ENCODE data around the gene FAM240B. TPM values are rescaled to one million over a fixed set of nuclear protein-coding genes. Genes with fewer than 3 reads are reported as not detected.

Gene FAM240B
- total RNA-seq, 1 experiment from 2014 or later = not detected

GRCh38 chr9:38744484-38744883 lies 24.6 kb upstream of the FAM240B start:
- BruUV-seq (replicated peaks) = no TSS peak

GRCh38 chr9:38737246-38737645 lies 17.3 kb upstream of the FAM240B start:
- CTCF ChIA-PET = no interaction called here
- Histone ChIP-seq H3K4me1 (replicated peaks; ENCODE audit: insufficient read depth) (no peaks in the 10 kb centered on the region), H3K4me3 (no peak overlapping the region), H3K9me3 (ENCODE audit: insufficient read depth, low read depth) (no peaks in the 10 kb centered on the region), H3K79me2 (ENCODE audit: low read depth) (no peaks in the 10 kb centered on the region), H4K20me1 (ENCODE audit: insufficient read depth) (no peaks in the 10 kb centered on the region), H3K27ac (no peak overlapping the region), H3F3A (ENCODE audit: insufficient read depth, low read depth) (no peaks in the 10 kb centered on the region), H2AFZ (no peak overlapping the region), H3K27me3 (ENCODE audit: insufficient read depth, low read depth) (no peaks in the 10 kb centered on the region), H3K36me3 (ENCODE audit: low read depth) (no peaks in the 10 kb centered on the region), H3K4me2 (no peak overlapping the region), H3K9me2 (ENCODE audit: insufficient read depth) (no peaks in the 10 kb centered on the region)
- intact Hi-C loops (cut with micrococcal nuclease; ENCODE audit: unreplicated experiment) = no loop called here
- DNase-seq = no peak
- BruUV-seq (replicated peaks) = no TSS peak
- POLR2A ChIA-PET (ENCODE audit: unreplicated experiment) = no interaction called here
- no peak for TF ChIP-seq CTCF (conservative IDR thresholded peaks at IDR 0.05)
- TF ChIP-seq EZH2 (IDR thresholded peaks at IDR 0.05; ENCODE audit: low read depth) = no peak

More at GRCh38 chr9:38744484-38744883, 24.6 kb upstream of the FAM240B start:
- no peak overlapping the region for H2AFZ ChIP-seq
- H3K4me1 ChIP-seq (replicated peaks; ENCODE audit: insufficient read depth) = no peaks in the 10 kb centered on the region
- no peak overlapping the region for H3K4me3 ChIP-seq
- H3K27ac ChIP-seq = no peak overlapping the region
- no peak overlapping the region for H3K4me2 ChIP-seq
- ChIA-PET CTCF (no interaction called here), POLR2A (ENCODE audit: unreplicated experiment) (no interaction called here)
- intact Hi-C loops (cut with micrococcal nuclease; ENCODE audit: unreplicated experiment) = no loop called here
- H3K79me2 ChIP-seq (ENCODE audit: low read depth) = no peaks in the 10 kb centered on the region
- no peaks in the 10 kb centered on the region for H3K27me3 ChIP-seq (ENCODE audit: insufficient read depth, low read depth)
- H3K9me3 ChIP-seq (ENCODE audit: insufficient read depth, low read depth) = no peaks in the 10 kb centered on the region
- no peaks in the 10 kb centered on the region for H3F3A ChIP-seq (ENCODE audit: insufficient read depth, low read depth)
- DNase-seq = no peak
- H4K20me1 ChIP-seq (ENCODE audit: insufficient read depth) = no peaks in the 10 kb centered on the region
- H3K36me3 ChIP-seq (ENCODE audit: low read depth) = no peaks in the 10 kb centered on the region
- TF ChIP-seq EZH2 (IDR thresholded peaks at IDR 0.05; ENCODE audit: low read depth) (no peak), CTCF (conservative IDR thresholded peaks at IDR 0.05) (no peak)
- H3K9me2 ChIP-seq (ENCODE audit: insufficient read depth) = no peaks in the 10 kb centered on the region

GRCh38 chr9:38734831-38735230 lies 14.9 kb upstream of the FAM240B start:
- DNase-seq = no peak
- intact Hi-C loops (cut with micrococcal nuclease; ENCODE audit: unreplicated experiment) = no loop called here
- H3K4me2 ChIP-seq = no peak overlapping the region
- no peaks in the 10 kb centered on the region for H3K36me3 ChIP-seq (ENCODE audit: low read depth)
- no peaks in the 10 kb centered on the region for H3K9me2 ChIP-seq (ENCODE audit: insufficient read depth)
- no peaks in the 10 kb centered on the region for H3F3A ChIP-seq (ENCODE audit: insufficient read depth, low read depth)
- POLR2A ChIA-PET (ENCODE audit: unreplicated experiment) = no interaction called here
- no peaks in the 10 kb centered on the region for H4K20me1 ChIP-seq (ENCODE audit: insufficient read depth)
- no TSS peak for BruUV-seq (replicated peaks)
- no peak overlapping the region for H3K27ac ChIP-seq
- H3K27me3 ChIP-seq (ENCODE audit: insufficient read depth, low read depth) = no peaks in the 10 kb centered on the region
- no peak overlapping the region for H2AFZ ChIP-seq
- no peak overlapping the region for H3K4me3 ChIP-seq
- TF ChIP-seq EZH2 (IDR thresholded peaks at IDR 0.05; ENCODE audit: low read depth) (no peak), CTCF (conservative IDR thresholded peaks at IDR 0.05) (no peak)
- CTCF ChIA-PET = no interaction called here
- no peaks in the 10 kb centered on the region for H3K9me3 ChIP-seq (ENCODE audit: insufficient read depth, low read depth)
- no peaks in the 10 kb centered on the region for H3K4me1 ChIP-seq (replicated peaks; ENCODE audit: insufficient read depth)
- no peaks in the 10 kb centered on the region for H3K79me2 ChIP-seq (ENCODE audit: low read depth)
